Esophagus muscularis mucosa (tissue), 4 donors: Measurements from ENCODE around the gene ATPAF1.

Source experiments
- EP300 ChIP-seq: sonication (generic); formaldehyde crosslinking; IDR thresholded peaks from one replicate; pipeline ENCODE4 v1.6.1; 2017; ENCODE audit warnings: antibody characterized with exemption
- POLR2A ChIP-seq: fragments of 450-650 bp; IDR thresholded peaks from one replicate; pipeline ENCODE4 v1.6.1; 2017; ENCODE audit warnings: antibody characterized with exemption, moderate library complexity, mild to moderate bottlenecking, low read depth
- POLR2AphosphoS5 ChIP-seq, 2 donors: sonication (generic); formaldehyde crosslinking; IDR thresholded peaks; one replicate each; pipeline ENCODE4 v1.6.1; 2017; ENCODE audit warnings: antibody characterized with exemption in 2 of 2
- TF ChIP-seq, protein P1 (sequence below), 3 experiments: fragments of 200-600 bp in 2 of 3; fragments of 450-650 bp in 1 of 3; sonication (generic) in 2 of 3; IDR thresholded peaks; one replicate each; pipeline ENCODE4 v1.5.1; 2017 to 2019; ENCODE audit warnings: antibody characterized with exemption in 3 of 3, mild to moderate bottlenecking in 2 of 3, moderate library complexity in 1 of 3

DNA sequence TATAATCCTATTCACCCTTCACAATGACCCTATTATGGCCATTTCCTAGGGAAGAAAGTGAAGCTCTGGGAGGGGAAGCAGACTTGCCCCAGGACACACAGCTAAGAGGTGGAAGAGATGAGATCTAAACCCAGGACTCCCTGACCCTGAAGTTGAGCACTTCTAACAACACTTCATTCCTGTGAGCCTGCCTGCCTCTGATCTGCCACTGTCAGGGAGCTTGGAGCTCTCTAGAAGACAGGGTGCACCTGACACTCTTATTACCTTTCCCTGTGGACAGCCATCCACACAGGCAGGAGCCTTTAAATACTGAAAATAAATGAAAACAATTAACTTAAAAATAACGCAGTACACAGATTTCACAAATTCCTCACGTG is 64.7 kb downstream of the ATPAF1 start:
- TF ChIP-seq, protein P1, sequence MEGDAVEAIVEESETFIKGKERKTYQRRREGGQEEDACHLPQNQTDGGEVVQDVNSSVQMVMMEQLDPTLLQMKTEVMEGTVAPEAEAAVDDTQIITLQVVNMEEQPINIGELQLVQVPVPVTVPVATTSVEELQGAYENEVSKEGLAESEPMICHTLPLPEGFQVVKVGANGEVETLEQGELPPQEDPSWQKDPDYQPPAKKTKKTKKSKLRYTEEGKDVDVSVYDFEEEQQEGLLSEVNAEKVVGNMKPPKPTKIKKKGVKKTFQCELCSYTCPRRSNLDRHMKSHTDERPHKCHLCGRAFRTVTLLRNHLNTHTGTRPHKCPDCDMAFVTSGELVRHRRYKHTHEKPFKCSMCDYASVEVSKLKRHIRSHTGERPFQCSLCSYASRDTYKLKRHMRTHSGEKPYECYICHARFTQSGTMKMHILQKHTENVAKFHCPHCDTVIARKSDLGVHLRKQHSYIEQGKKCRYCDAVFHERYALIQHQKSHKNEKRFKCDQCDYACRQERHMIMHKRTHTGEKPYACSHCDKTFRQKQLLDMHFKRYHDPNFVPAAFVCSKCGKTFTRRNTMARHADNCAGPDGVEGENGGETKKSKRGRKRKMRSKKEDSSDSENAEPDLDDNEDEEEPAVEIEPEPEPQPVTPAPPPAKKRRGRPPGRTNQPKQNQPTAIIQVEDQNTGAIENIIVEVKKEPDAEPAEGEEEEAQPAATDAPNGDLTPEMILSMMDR (IDR thresholded peaks at IDR 0.05): no peak
- TF ChIP-seq POLR2A: no peak
- TF ChIP-seq EP300: no peak
- no peak for TF ChIP-seq POLR2AphosphoS5 (IDR thresholded peaks at IDR 0.05)
